Heart right ventricle (tissue), 16 donors: ENCODE data around the gene ZNHIT1. TPM values are rescaled to one million over a fixed set of nuclear protein-coding genes. Genes with fewer than 3 reads are reported as not detected.
"Not testable (repeated sequence)": the region's sequence is repeated elsewhere in the genome, so short reads cannot be mapped to it uniquely, and the experiment has no call there.

Experiments used
- ATAC-seq, 8 donors: fragments of 200-7000 bp; cut with Tn5 transposase; one replicate each; pipeline ENCODE4 v1.9.1; 2020; ENCODE audit warnings: mild to moderate bottlenecking in 8 of 8, moderate library complexity in 8 of 8, moderate number of reproducible peaks in 1 of 8
- DNase-seq, 2 donors: peaks; one replicate each; pipeline ENCODE4 v3.0.0-alpha.2; 2020
- H3K27ac ChIP-seq, 10 donors: fragments of 200-600 bp; sonication (generic) in 2 of 10; one replicate each; pipeline versions ENCODE4 v1.5.0 to v1.8.0; 2020 to 2022; ENCODE audit warnings: mild to moderate bottlenecking in 3 of 10
- H3K27me3 ChIP-seq, 7 donors: fragments of 200-600 bp; one replicate each; pipeline ENCODE4 v1.8.0; 2021 to 2022; ENCODE audit warnings: mild to moderate bottlenecking in 2 of 7
- H3K36me3 ChIP-seq, 9 donors: fragments of 200-600 bp; sonication (generic) in 1 of 9; one replicate each; pipeline versions ENCODE4 v1.5.0 to v1.8.0; 2020 to 2022; ENCODE audit warnings: mild to moderate bottlenecking in 2 of 9
- H3K4me1 ChIP-seq, 9 donors: fragments of 200-600 bp; sonication (generic) in 1 of 9; one replicate each; pipeline versions ENCODE4 v1.5.0 to v1.8.0; 2020 to 2022; ENCODE audit warnings: mild to moderate bottlenecking in 4 of 9
- H3K4me3 ChIP-seq, 10 donors: fragments of 200-600 bp; sonication (generic) in 2 of 10; one replicate each; pipeline versions ENCODE4 v1.5.0 to v1.8.0; 2020 to 2022; ENCODE audit warnings: mild to moderate bottlenecking in 7 of 10, moderate library complexity in 2 of 10
- H3K9me3 ChIP-seq, 11 donors: fragments of 200-600 bp in 10 of 11; sonication (generic) in 2 of 11; one replicate each; pipeline versions ENCODE4 v1.5.0 to v1.8.0; 2013 to 2022; ENCODE audit warnings: mild to moderate bottlenecking in 2 of 11, control low read depth in 1 of 11, moderate library complexity in 1 of 11
- WGBS, 2 donors: extraction: QIAGEN DNeasy Blood & Tissue Kit; methylation state at CpG; one replicate each; pipeline ENCODE4 v1.1.7; 2013; ENCODE audit warnings: inconsistent platforms in 1 of 2; 5-methylcytosine and 5-hydroxymethylcytosine counted together
- intact Hi-C, 10 donors: fragments of 100-400 bp; cut with DNase I; formaldehyde crosslinking; loops; one replicate each; pipeline versions ENCODE4 v1.11.1 to v1.14.2; 2022
- polyA plus RNA-seq, 2 donors: library from polyadenylated mRNA; stranded (reverse); fragments of 200-250 nt; gene quantifications; one replicate each; pipeline ENCODE4 v1.2.3, GENCODE V29; 2013
- total RNA-seq, 10 donors: library from RNA; stranded (reverse); fragmentation: NEBNext Ultra II Directional in 3 of 10; extraction: Animal tissue kit (Norgen Biotek cat#: 25700) in 3 of 10; gene quantifications; one replicate each; pipeline versions ENCODE4 v1.2.1 to v1.2.4, GENCODE V29; 2021 to 2023
- TF ChIP-seq, protein P1 (sequence below), 9 donors: fragments of 200-600 bp; sonication (generic) in 2 of 9; IDR thresholded peaks; one replicate each; pipeline versions ENCODE4 v1.5.0 to v1.8.0; 2021 to 2022; ENCODE audit warnings: antibody characterized with exemption in 9 of 9, mild to moderate bottlenecking in 5 of 9, moderate library complexity in 1 of 9
- donor health status: Arrhythmogenic right ventricular cardiomyopathy.
- donor health status: ischemic (EF 13 %, LVEDD 7.1; RV severe dilation, severe dysfunction).
- donor health status: healthy with polysubstance abuse.
- donor health status: DM: no; HTN: yes; CAD: no.
- donor health status: DM: no; HTN: no; CAD: no.
- donor health status: ischemic (EF 25% LVEDD 6.9; RV normal size, moderate dysfunction).
- donor health status: ischemic (EF 25% LVEDD 5.7; RV mildly dilated, moderate dysfunction).
- donor health status: healthy.
- donor health status: DM: yes; HTN: yes; CAD: no.
- donor health status: Ischemic cardiomyopathy.
- donor health status: ischemic (EF 35%, LVEDD 5.7; RV mildly dilated, moderate dysfunction).
- donor health status: nonischemic (EF 11% LVEDD 7.7; RV severe dilation, severe dysfunction).
- donor health status: DM: yes; HTN: yes; CAD: no.
- donor health status: PGD.
- donor health status: ischemic (EF 29% LVEDD 5.4; RV normal size, mild dysfunction).
- donor health status: nonischemic (EF 23%, LVEDD 6.1; RV moderate dilation, normal function).

The ZNHIT1 gene
- total and polyA plus RNA-seq, 12 donors = 45.4 to 194 (median 52.6) TPM

DNA sequence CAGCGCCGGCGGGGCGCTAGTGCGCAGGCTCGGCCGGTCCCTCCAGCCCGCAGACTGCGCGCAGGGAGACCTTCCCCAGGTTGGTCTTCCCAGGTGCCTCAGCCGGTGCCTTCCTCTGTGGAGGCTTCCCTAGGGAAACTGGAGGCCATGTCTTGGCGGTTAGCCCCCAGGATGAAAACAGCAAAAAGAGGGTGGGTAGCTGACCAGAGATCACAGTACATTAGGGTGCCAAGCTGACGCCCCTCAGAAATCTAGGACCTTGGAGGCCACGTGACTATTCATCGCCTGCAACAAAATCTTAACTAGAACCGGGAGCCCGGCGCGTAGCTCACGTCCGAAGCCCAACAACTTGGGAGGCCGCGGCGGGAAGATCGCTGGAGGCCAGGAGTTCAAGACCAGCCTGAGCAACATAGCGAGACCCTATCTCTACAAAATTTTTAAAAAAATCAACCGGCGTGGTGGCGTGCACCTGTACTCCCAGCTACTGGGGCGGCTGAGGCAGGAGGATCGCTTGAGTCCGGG lies 27.2 kb downstream of the ZNHIT1 start:
- TF ChIP-seq, protein P1, sequence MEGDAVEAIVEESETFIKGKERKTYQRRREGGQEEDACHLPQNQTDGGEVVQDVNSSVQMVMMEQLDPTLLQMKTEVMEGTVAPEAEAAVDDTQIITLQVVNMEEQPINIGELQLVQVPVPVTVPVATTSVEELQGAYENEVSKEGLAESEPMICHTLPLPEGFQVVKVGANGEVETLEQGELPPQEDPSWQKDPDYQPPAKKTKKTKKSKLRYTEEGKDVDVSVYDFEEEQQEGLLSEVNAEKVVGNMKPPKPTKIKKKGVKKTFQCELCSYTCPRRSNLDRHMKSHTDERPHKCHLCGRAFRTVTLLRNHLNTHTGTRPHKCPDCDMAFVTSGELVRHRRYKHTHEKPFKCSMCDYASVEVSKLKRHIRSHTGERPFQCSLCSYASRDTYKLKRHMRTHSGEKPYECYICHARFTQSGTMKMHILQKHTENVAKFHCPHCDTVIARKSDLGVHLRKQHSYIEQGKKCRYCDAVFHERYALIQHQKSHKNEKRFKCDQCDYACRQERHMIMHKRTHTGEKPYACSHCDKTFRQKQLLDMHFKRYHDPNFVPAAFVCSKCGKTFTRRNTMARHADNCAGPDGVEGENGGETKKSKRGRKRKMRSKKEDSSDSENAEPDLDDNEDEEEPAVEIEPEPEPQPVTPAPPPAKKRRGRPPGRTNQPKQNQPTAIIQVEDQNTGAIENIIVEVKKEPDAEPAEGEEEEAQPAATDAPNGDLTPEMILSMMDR (IDR thresholded peaks at IDR 0.05) = peak in 1 of 9 donors; percentile 13
- Histone ChIP-seq H3K36me3 (peaks cover 0 to 61% (median 8%) of the 10 kb centered on the region in 9 donors), H3K27me3 (no peaks in the 10 kb centered on the region), H3K4me3 (peak overlapping the region; percentile 73 to 89 (median 82)), H3K9me3 (no peaks in the 10 kb centered on the region), H3K4me1 (peaks cover 11 to 60% (median 42%) of the 10 kb centered on the region in 9 donors), H3K27ac (peak overlapping the region; percentile 91 to 98 (median 95))
- DNase-seq (no peak), ATAC-seq (no peak)
- WGBS, 2 donors = 21 to 31% methylated on average over 32 of the region's 32 CpGs
- intact Hi-C loops = loop anchor here in 6 of 10 donors (2.0 kb wide), 2 partner anchors 26 to 28 kb away; partner anchors contain the start of genes PLOD3 (in 5 of the 6) and ZNHIT1 (in 1 of the 6)

DNA sequence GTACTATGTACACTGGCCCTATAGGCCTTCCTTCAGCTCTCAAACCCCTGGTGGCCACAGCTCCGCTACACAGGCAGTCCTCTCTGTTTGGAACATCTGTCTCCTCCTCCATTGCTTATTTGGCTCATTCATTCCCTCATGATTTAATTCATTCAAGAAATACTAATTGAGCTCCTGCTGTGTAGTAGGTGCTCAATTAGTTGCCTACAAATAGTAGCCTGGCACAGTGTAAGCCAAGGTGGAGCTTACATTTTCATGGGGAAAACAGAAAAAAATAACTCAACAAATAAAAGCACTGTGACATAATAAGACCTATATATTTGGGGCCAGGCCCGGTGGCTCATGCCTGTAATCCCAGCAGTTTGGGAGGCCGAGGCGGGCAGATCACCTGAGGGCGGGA lies 30.3 kb downstream of the ZNHIT1 start:
- peaks cover 0 to 40% (median 0%) of the 10 kb centered on the region in 9 donors for H3K36me3 ChIP-seq
- TF ChIP-seq, protein P1 (IDR thresholded peaks at IDR 0.05) = no peak
- no peaks in the 10 kb centered on the region for H3K9me3 ChIP-seq
- H3K4me3 ChIP-seq = no peak overlapping the region
- H3K4me1 ChIP-seq = peaks cover 14 to 48% (median 45%) of the 10 kb centered on the region in 9 donors
- intact Hi-C loops = no loop called here
- H3K27me3 ChIP-seq = no peaks in the 10 kb centered on the region
- no peak overlapping the region for H3K27ac ChIP-seq
- no peak for DNase-seq
- 97 to 100% methylated on average over 5 of the region's 5 CpGs for WGBS, 2 donors
- no peak for ATAC-seq

DNA sequence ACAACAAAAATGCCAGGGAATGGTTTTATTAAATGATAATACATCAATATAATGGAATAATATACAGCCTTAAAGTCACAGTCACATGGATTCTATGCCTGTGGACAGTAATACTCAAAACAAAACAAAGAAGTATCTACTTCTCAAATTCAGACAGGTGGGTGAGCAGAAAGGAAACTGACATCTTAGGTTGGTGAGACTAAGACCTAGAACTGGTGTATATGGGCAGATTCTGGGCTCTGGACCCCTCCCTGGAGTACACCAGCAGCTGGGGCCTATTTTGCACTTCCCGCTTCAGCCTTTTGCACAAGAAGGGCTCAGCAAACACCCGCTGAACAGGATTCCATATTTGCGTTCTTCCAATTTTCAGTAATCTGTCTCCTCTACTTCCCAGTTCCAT lies 32.4 kb downstream of the ZNHIT1 start:
- DNase-seq (no peak), ATAC-seq (no peak)
- H3K4me3 ChIP-seq = peak overlapping the region in 1 of 10 donors; percentile 91
- intact Hi-C loops = no loop called here
- peaks cover 0 to 37% (median 0%) of the 10 kb centered on the region in 9 donors for H3K36me3 ChIP-seq
- TF ChIP-seq, protein P1 (IDR thresholded peaks at IDR 0.05) = no peak
- H3K27me3 ChIP-seq = no peaks in the 10 kb centered on the region
- no peaks in the 10 kb centered on the region for H3K9me3 ChIP-seq
- H3K27ac ChIP-seq = no peak overlapping the region
- H3K4me1 ChIP-seq = peaks cover 7 to 36% (median 31%) of the 10 kb centered on the region in 9 donors
- 93 to 94% methylated on average over 3 of the region's 3 CpGs for WGBS, 2 donors

DNA sequence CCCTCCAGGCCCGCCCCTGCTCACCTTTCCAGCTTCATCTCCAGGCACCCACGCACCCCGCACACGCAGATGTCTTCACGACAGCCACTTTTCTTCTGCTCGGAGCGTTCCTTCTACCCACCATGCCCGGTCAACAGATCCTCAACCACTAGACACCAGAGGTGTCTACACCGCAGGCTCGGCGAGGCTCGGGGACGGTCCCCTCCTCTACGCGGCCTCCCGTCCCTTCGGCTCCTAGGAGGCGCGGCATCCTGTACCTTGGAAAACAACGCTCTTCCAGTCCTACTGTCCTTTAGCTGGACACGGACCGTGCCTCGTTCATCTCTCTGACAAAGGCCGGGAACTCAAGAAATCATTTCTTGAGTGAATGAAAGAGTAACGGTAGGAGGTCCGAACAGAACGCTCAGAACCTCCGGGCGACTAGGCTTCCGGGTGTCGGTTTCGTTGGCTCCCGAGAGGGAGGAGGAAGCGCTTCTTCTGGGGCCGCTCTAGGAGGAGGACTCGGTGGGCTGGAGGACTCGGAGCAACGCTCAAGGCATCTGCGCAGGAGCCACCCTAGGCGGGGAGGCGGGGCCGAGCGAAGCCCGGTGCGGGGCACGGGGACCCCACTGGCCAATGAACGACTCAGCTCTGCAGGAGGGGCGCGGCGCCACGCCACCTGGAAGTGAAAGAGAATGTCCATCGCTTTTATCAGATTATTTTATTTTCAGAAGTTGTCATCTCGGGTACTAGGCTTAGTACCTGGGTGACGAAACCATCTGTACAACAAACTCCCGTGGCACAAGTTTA lies 34.1 kb downstream of the ZNHIT1 start:
- Histone ChIP-seq H3K9me3 (no peaks in the 10 kb centered on the region), H3K36me3 (peaks cover 0 to 33% (median 0%) of the 10 kb centered on the region in 9 donors), H3K27ac (peak overlapping the region in 9 of 10 donors; percentile 47 to 86 (median 67)), H3K27me3 (no peaks in the 10 kb centered on the region), H3K4me1 (peaks cover 7 to 24% (median 20%) of the 10 kb centered on the region in 9 donors), H3K4me3 (peak overlapping the region; percentile 60 to 98 (median 80))
- TF ChIP-seq, protein P1 (IDR thresholded peaks at IDR 0.05) = no peak
- 0% methylated on average over 55 of the region's 55 CpGs for WGBS, 2 donors
- DNase-seq (peak; percentile 99), ATAC-seq (peak; percentile 100)
- intact Hi-C loops = no loop called here

DNA sequence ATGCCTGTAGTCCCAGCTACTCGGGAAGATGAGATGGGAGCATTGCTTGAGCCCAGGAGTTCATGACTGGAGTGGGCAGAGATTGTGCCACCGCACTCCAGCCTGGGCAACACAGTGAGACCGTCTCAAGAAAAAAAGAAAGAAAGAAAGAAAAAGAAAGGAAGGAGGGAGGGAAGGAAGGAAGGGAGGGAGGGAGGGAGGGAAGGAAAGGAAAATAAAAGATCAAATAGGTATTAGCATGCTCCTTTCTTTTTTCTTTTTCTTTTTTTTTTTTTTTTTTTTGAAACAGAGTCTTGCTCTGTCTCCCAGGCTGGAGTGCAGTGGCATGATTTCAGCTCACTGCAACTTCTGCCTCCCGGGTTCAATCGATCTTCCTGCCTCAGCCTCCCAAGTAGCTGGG lies 35.2 kb downstream of the ZNHIT1 start:
- 83 to 90% methylated on average over 5 of the region's 5 CpGs for whole genome bisulfite sequencing, 2 donors
- H3K36me3 ChIP-seq = peaks cover 0 to 24% (median 0%) of the 10 kb centered on the region in 9 donors
- DNase-seq, H3K9me3 ChIP-seq, intact Hi-C loops, H3K27me3 ChIP-seq, H3K4me3 ChIP-seq, ATAC-seq, H3K27ac ChIP-seq: not testable (repeated sequence)
- peaks cover 7 to 24% (median 20%) of the 10 kb centered on the region in 9 donors for H3K4me1 ChIP-seq
